Measurements from ENCODE around the gene SF3A1.

The SF3A1 gene

DNA sequence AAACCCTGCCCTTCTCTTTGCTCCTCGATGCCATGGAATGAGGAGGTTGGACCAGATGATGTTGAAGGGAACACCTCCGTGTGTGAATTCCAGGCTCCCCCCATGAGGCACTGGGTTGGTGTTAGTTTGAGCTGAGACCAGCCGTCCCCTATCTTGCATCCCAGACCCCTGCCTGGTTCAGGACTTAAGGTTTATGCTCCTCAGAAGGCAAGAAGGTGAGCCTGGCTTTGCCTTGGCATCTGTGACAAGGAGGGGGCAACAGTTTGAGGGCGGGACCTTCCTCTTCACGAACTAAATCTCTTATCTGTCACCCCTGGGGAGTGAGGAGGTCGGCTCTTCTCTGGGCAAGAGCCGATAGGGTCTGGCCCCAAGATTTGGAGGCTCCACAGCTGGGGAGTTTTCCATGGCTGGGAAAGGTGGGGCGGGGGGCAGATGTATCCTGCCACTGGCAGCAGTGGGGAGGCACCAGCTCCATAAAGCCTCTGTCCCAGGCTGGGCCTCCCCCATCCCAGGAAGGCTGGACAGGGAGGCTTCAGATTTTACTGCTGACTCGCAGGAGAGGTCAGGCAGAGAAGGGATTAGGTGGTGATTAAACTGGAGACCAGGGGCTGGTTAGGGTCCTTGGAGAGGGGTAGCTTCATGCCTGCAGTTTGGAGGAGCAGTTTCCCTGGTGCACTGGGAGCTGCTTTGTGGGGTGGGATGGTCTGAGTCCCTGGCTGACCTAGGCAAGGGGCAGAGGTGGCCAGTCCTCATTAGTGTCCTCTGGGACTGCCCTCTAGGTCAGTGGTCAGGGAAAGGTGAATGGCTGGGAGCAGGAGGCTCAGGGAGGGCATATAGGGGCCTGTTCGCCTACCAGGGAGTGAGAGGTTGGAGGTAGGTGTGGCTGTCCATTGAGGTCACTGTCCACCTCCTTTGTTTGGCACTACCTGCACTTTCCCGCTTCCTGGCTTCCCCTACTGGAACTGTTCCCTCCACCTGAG is 41.3 kb upstream of the SF3A1 start:
- Histone ChIP-seq H3K36me3 (ENCODE audit: low read depth) (peaks cover 40% of the 10 kb centered on the region), H3K9me3 (ENCODE audit: severe bottlenecking) (no peaks in the 10 kb centered on the region), H3K27ac (ENCODE audit: poor library complexity, severe bottlenecking) (peak overlapping the region; percentile 73), H3K4me3 (ENCODE audit: severe bottlenecking) (peak overlapping the region; percentile 69), H3K27me3 (ENCODE audit: insufficient read depth, poor library complexity, severe bottlenecking) (no peaks in the 10 kb centered on the region), H3K4me1 (ENCODE audit: insufficient read depth, poor library complexity, severe bottlenecking) (peaks cover 11% of the 10 kb centered on the region)
- ATAC-seq (ENCODE audit: low read depth): no peak; the same call in 2 of the 3 replicates
- TF ChIP-seq, protein P1, sequence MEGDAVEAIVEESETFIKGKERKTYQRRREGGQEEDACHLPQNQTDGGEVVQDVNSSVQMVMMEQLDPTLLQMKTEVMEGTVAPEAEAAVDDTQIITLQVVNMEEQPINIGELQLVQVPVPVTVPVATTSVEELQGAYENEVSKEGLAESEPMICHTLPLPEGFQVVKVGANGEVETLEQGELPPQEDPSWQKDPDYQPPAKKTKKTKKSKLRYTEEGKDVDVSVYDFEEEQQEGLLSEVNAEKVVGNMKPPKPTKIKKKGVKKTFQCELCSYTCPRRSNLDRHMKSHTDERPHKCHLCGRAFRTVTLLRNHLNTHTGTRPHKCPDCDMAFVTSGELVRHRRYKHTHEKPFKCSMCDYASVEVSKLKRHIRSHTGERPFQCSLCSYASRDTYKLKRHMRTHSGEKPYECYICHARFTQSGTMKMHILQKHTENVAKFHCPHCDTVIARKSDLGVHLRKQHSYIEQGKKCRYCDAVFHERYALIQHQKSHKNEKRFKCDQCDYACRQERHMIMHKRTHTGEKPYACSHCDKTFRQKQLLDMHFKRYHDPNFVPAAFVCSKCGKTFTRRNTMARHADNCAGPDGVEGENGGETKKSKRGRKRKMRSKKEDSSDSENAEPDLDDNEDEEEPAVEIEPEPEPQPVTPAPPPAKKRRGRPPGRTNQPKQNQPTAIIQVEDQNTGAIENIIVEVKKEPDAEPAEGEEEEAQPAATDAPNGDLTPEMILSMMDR (IDR thresholded peaks at IDR 0.05; ENCODE audit: poor library complexity, severe bottlenecking): no peak
- DNase-seq (ENCODE audit: low spot score): no peak

DNA sequence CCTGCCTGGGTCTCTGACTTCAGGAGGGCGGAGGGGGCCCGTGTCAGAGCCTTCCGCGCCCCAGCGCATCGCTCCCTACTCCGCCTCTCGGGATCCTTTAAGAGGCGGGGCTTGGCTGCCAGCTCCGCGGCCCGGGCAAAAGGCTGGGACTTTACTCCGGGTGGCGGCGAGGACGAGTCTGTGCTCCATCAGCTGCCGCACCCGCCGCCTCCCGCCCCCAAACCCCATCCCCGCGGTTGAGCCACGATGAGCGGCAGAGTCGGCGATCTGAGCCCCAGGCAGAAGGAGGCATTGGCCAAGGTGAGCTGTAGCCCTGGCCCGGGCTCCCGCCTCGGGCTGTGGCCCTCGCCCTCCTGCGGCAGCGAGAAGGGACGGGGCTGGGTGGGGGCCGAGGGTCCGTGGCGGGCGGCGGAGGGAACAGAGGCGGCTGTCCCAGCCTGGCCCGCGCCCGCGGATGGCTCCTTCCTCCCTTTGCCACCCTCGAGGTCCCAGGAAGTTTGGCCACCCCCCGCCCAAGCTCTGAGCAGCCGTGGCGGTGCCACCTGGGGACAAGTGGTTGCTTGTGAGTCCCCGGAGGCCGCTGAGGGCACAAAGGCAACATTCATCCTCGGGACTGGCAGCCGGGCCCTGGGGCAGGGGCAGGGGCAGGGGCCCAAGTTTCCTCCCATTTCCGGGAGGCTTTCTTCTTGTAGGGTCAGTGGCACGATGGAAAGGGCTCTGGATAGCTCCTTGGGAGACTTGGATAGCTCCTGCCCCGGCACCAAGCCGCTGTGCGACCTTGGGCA is 40.4 kb upstream of the SF3A1 start, which contains the start of gene SEC14L2:
SEC14L2 (plus strand) TSS at position 148 of the 785 bp plus-strand sequence; CDS start at position 247, 99 bp downstream.
- DNase-seq (ENCODE audit: low spot score): no peak
- no peaks in the 10 kb centered on the region for H3K9me3 ChIP-seq (ENCODE audit: severe bottlenecking)
- peak within 1 kb of the TSS; percentile 69 for H3K4me3 ChIP-seq (ENCODE audit: severe bottlenecking)
- peaks cover 31% of the 10 kb centered on the region for H3K36me3 ChIP-seq (ENCODE audit: low read depth)
- peaks cover 11% of the 10 kb centered on the region for H3K4me1 ChIP-seq (ENCODE audit: insufficient read depth, poor library complexity, severe bottlenecking)
- H3K27ac ChIP-seq (ENCODE audit: poor library complexity, severe bottlenecking): peak within 1 kb of the TSS; percentile 73
- TF ChIP-seq, protein P1 (IDR thresholded peaks at IDR 0.05; ENCODE audit: poor library complexity, severe bottlenecking): no peak
- ATAC-seq (ENCODE audit: low read depth): peak; percentile 84
- H3K27me3 ChIP-seq (ENCODE audit: insufficient read depth, poor library complexity, severe bottlenecking): no peaks in the 10 kb centered on the region

DNA sequence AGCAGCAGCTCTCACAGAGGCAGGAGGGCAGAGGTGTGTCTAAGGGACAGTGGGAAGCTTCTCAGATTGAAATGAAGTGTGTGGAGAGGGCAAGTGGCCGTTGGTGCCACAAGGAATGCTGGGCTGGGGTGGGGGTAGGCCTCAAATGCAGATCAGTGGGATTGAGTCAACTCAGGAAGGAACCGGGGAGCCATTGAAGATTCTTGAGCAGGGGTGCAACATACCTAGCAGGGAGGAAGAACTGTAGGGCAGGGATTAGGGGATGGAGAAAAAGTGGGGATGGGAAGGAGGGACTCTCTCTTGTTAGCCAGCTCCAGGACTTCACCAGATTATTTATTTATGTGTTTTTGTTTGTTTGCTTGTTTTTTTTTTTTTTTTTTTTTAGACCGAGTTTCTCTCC is 37.2 kb upstream of the SF3A1 start:
- Histone ChIP-seq H3K4me3 (ENCODE audit: severe bottlenecking) (no peak overlapping the region), H3K9me3 (ENCODE audit: severe bottlenecking) (no peaks in the 10 kb centered on the region), H3K27me3 (ENCODE audit: insufficient read depth, poor library complexity, severe bottlenecking) (no peaks in the 10 kb centered on the region), H3K36me3 (ENCODE audit: low read depth) (peaks cover 6% of the 10 kb centered on the region; the same call in 1 of the 2 replicates), H3K27ac (ENCODE audit: poor library complexity, severe bottlenecking) (no peak overlapping the region), H3K4me1 (ENCODE audit: insufficient read depth, poor library complexity, severe bottlenecking) (no peaks in the 10 kb centered on the region)
- ATAC-seq (ENCODE audit: low read depth) (no peak), DNase-seq (ENCODE audit: low spot score) (no peak)
- TF ChIP-seq, protein P1 (IDR thresholded peaks at IDR 0.05; ENCODE audit: poor library complexity, severe bottlenecking): no peak

DNA sequence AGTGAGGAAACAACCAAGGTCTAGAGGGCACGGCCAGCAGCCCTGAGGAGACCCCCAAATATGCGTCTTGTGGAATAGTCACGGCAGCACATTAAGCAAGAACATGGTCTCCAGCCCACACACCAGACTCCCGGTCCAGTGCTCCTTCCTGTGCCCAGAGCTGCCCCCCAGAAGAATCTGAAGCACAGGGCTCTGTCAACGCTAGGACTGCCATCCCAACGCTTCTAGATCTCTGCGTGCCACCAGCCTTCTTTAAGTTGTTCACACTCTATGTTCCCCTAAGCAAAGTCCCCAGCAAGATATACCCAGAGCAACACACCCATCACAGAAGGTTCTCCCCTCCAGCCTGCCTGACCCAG is 36.6 kb upstream of the SF3A1 start:
- Histone ChIP-seq H3K36me3 (ENCODE audit: low read depth) (no peaks in the 10 kb centered on the region), H3K27ac (ENCODE audit: poor library complexity, severe bottlenecking) (no peak overlapping the region), H3K27me3 (ENCODE audit: insufficient read depth, poor library complexity, severe bottlenecking) (no peaks in the 10 kb centered on the region), H3K4me1 (ENCODE audit: insufficient read depth, poor library complexity, severe bottlenecking) (no peaks in the 10 kb centered on the region), H3K9me3 (ENCODE audit: severe bottlenecking) (no peaks in the 10 kb centered on the region), H3K4me3 (ENCODE audit: severe bottlenecking) (no peak overlapping the region)
- DNase-seq (ENCODE audit: low spot score) (no peak), ATAC-seq (ENCODE audit: low read depth) (no peak)
- TF ChIP-seq, protein P1 (IDR thresholded peaks at IDR 0.05; ENCODE audit: poor library complexity, severe bottlenecking): no peak
